ENCODE measurements around the gene MRPL18. TPM values are rescaled to one million over a fixed set of nuclear protein-coding genes. Genes with fewer than 3 reads are reported as not detected.
A peak's percentile ranks its signal among the peaks of the same experiment; 100 is the strongest.
"Not testable (repeated sequence)": the region's sequence is repeated elsewhere in the genome, so short reads cannot be mapped to it uniquely, and the experiment has no call there.

MRPL18 gene
- total and polyA plus RNA-seq, 5 experiments from 2014 or later = 36.2 to 131 (median 63.0) TPM

GRCh38 chr6:159778131-159778530 is 12.1 kb upstream of the MRPL18 start:
- no peaks in the 10 kb centered on the region for H3K27me3 Mint-ChIP-seq
- no peak overlapping the region for H3K4me3 Mint-ChIP-seq
- peak overlapping the region in 1 of 10 donors; percentile 11 for H3K27ac Mint-ChIP-seq
- H3K9me3 Mint-ChIP-seq = no peaks in the 10 kb centered on the region
- POLR2A ChIA-PET = interaction anchor here (0.6 to 1.0 kb wide), 6 partner anchors 10 to 57 kb away, joined by 3 to 5 read pairs (median 4); partner anchors contain the start of genes TCP1 and WTAP
- peaks cover 12 to 20% (median 15%) of the 10 kb centered on the region in 4 donors for H3K4me1 Mint-ChIP-seq
- ATAC-seq (no peak), DNase-seq (no peak)
- peaks cover 10 to 85% (median 14%) of the 10 kb centered on the region in 3 donors for H3K36me3 Mint-ChIP-seq

GRCh38 chr6:159778542-159779103 is 11.6 kb upstream of the MRPL18 start:
- Mint-ChIP-seq H3K4me1 (peaks cover 12 to 23% (median 18%) of the 10 kb centered on the region in 4 donors), H3K27ac (peak overlapping the region in 1 of 10 donors; percentile 62), H3K9me3 (no peaks in the 10 kb centered on the region), H3K36me3 (peaks cover 10 to 89% (median 14%) of the 10 kb centered on the region in 3 donors), H3K27me3 (no peaks in the 10 kb centered on the region), H3K4me3 (no peak overlapping the region)
- DNase-seq (no peak), ATAC-seq (no peak)
- POLR2A ChIA-PET = interaction anchor here (0.6 to 1.0 kb wide), 5 partner anchors 9 to 51 kb away, joined by 3 to 5 read pairs (median 3); partner anchors contain the start of genes TCP1 and WTAP

- peaks cover 3 to 71% (median 8%) of the 10 kb centered on the region in 3 donors for H3K36me3 Mint-ChIP-seq
- DNase-seq (peak in 4 of 10 donors; percentile 3 to 12 (median 6)), ATAC-seq (no peak)
- H3K27ac Mint-ChIP-seq = peak overlapping the region; percentile 74 to 99 (median 85)
- POLR2A ChIA-PET = interaction anchor here (0.6 to 5.9 kb wide), 7 partner anchors 10 to 228 kb away, joined by 3 to 86 read pairs (median 4); partner anchors contain the start of genes ACAT2, SOD2 and WTAP
- H3K27me3 Mint-ChIP-seq = no peaks in the 10 kb centered on the region
- peak overlapping the region; percentile 80 to 99 (median 99) for H3K4me3 Mint-ChIP-seq
- no peaks in the 10 kb centered on the region for H3K9me3 Mint-ChIP-seq
- peaks cover 27 to 67% (median 61%) of the 10 kb centered on the region in 4 donors for H3K4me1 Mint-ChIP-seq
Measured at GRCh38 chr6:159788276-159788675, 2.0 kb upstream of the MRPL18 start.

GRCh38 chr6:159788753-159789376 is 1.4 kb upstream of the MRPL18 start:
- DNase-seq (peak in 6 of 10 donors; percentile 15 to 64 (median 26)), ATAC-seq (peak in 1 of 2 donors; percentile 0)
- H3K9me3 Mint-ChIP-seq = no peaks in the 10 kb centered on the region
- no peaks in the 10 kb centered on the region for H3K27me3 Mint-ChIP-seq
- H3K4me3 Mint-ChIP-seq = peak overlapping the region; percentile 97 to 100 (median 99)
- H3K27ac Mint-ChIP-seq = peak overlapping the region; percentile 74 to 99 (median 91)
- POLR2A ChIA-PET = interaction anchor here (0.8 to 5.9 kb wide), 14 partner anchors 11 to 179 kb away, joined by 3 to 86 read pairs (median 6); partner anchors contain the start of genes ACAT2, SOD2 and WTAP
- H3K4me1 Mint-ChIP-seq = peaks cover 27 to 63% (median 62%) of the 10 kb centered on the region in 4 donors
- peaks cover 3 to 71% (median 8%) of the 10 kb centered on the region in 3 donors for H3K36me3 Mint-ChIP-seq

GRCh38 chr6:159789377-159790148 is 704 bp upstream of the MRPL18 start, which contains the start of gene TCP1:
TSS of gene TCP1 (minus strand) at chr6:159789602. CDS start at chr6:159789468, 134 bp downstream.
- ATAC-seq = peak; percentile 77 to 81
- H3K27me3 Mint-ChIP-seq = no peaks in the 10 kb centered on the region
- H3K36me3 Mint-ChIP-seq = peaks cover 3 to 70% (median 7%) of the 10 kb centered on the region in 3 donors
- H3K27ac Mint-ChIP-seq = peak within 1 kb of the TSS; percentile 84 to 99 (median 98)
- POLR2A ChIA-PET = interaction anchor here (0.6 to 5.9 kb wide), 25 partner anchors 9 to 179 kb away, joined by 3 to 86 read pairs (median 4); partner anchors contain the start of genes ACAT2, IGF2R, SOD2 and WTAP
- peaks cover 27 to 67% (median 66%) of the 10 kb centered on the region in 4 donors for H3K4me1 Mint-ChIP-seq
- peak within 1 kb of the TSS; percentile 97 to 100 (median 99) for H3K4me3 Mint-ChIP-seq
- H3K9me3 Mint-ChIP-seq = no peaks in the 10 kb centered on the region
- DNase-seq = peak; percentile 91 to 99 (median 98)

GRCh38 chr6:159790956-159791598 is 810 bp downstream of the MRPL18 start:
- Mint-ChIP-seq H3K27ac (peak overlapping the region; percentile 84 to 99 (median 98)), H3K9me3 (no peaks in the 10 kb centered on the region), H3K27me3 (no peaks in the 10 kb centered on the region), H3K4me3 (peak overlapping the region; percentile 97 to 100 (median 99)), H3K4me1 (peaks cover 27 to 71% (median 63%) of the 10 kb centered on the region in 4 donors), H3K36me3 (peaks cover 2 to 67% (median 3%) of the 10 kb centered on the region in 3 donors)
- ATAC-seq (no peak), DNase-seq (peak in 5 of 10 donors; percentile 3 to 43 (median 15))
- POLR2A ChIA-PET = interaction anchor here (1.5 to 5.9 kb wide), 10 partner anchors 7 to 177 kb away, joined by 4 to 86 read pairs (median 18); partner anchors contain the start of genes ACAT2, IGF2R, SOD2 and WTAP

- H3K4me3 Mint-ChIP-seq, H3K9me3 Mint-ChIP-seq, H3K27me3 Mint-ChIP-seq, ATAC-seq, POLR2A ChIA-PET, DNase-seq: not testable (repeated sequence)
- Mint-ChIP-seq H3K27ac (peak overlapping the region in 4 of 10 donors; percentile 31 to 75 (median 50)), H3K36me3 (peaks cover 3 to 85% (median 18%) of the 10 kb centered on the region in 3 donors), H3K4me1 (peaks cover 17 to 51% (median 47%) of the 10 kb centered on the region in 4 donors)
Measured at GRCh38 chr6:159794976-159795375, 4.7 kb downstream of the MRPL18 start.

GRCh38 chr6:159797554-159797953 is 7.3 kb downstream of the MRPL18 start:
- peaks cover 0 to 67% (median 16%) of the 10 kb centered on the region in 3 donors for H3K36me3 Mint-ChIP-seq
- H3K4me1 Mint-ChIP-seq = peaks cover 6 to 31% (median 25%) of the 10 kb centered on the region in 4 donors
- no peak overlapping the region for H3K4me3 Mint-ChIP-seq
- no peaks in the 10 kb centered on the region for H3K27me3 Mint-ChIP-seq
- H3K27ac Mint-ChIP-seq = peak overlapping the region in 6 of 10 donors; percentile 1 to 54 (median 16)
- POLR2A ChIA-PET = interaction anchor here (0.8 kb wide), 1 partner anchor 36 kb away, joined by 4 read pairs; the partner anchor contains the start of gene ACAT2
- no peak for ATAC-seq
- H3K9me3 Mint-ChIP-seq = no peaks in the 10 kb centered on the region
- no peak for DNase-seq

- peak within 1 kb of the TSS in 1 of 10 donors; percentile 31 for H3K4me3 Mint-ChIP-seq
- POLR2A ChIA-PET = interaction anchor here (0.6 kb wide), 1 partner anchor 717 kb away, joined by 3 read pairs; no protein-coding TSS in a partner anchor
- H3K9me3 Mint-ChIP-seq = no peaks in the 10 kb centered on the region
- DNase-seq (no peak), ATAC-seq (no peak)
- peaks cover 0 to 44% (median 16%) of the 10 kb centered on the region in 3 donors for H3K36me3 Mint-ChIP-seq
- peaks cover 0 to 12% (median 8%) of the 10 kb centered on the region in 4 donors for H3K4me1 Mint-ChIP-seq
- H3K27me3 Mint-ChIP-seq = no peaks in the 10 kb centered on the region
- peak within 1 kb of the TSS in 3 of 10 donors; percentile 15 to 70 (median 40) for H3K27ac Mint-ChIP-seq
Measured at GRCh38 chr6:159800141-159800865, 10.0 kb downstream of the MRPL18 start, which contains the start of gene PNLDC1. TSS of gene PNLDC1 (plus strand) at chr6:159800276. CDS start at chr6:159800308, 32 bp downstream.

- no peaks in the 10 kb centered on the region for H3K9me3 Mint-ChIP-seq
- DNase-seq = no peak
- peaks cover 0 to 8% (median 4%) of the 10 kb centered on the region in 4 donors for H3K4me1 Mint-ChIP-seq
- no peak for ATAC-seq
- POLR2A ChIA-PET = no interaction called here
- peak overlapping the region in 1 of 10 donors; percentile 66 for H3K27ac Mint-ChIP-seq
- H3K36me3 Mint-ChIP-seq = peaks cover 0 to 33% (median 14%) of the 10 kb centered on the region in 3 donors
- H3K4me3 Mint-ChIP-seq = no peak overlapping the region
- no peaks in the 10 kb centered on the region for H3K27me3 Mint-ChIP-seq
Measured at GRCh38 chr6:159801935-159802334, 11.7 kb downstream of the MRPL18 start.

Measured in naive thymus-derived CD8-positive, alpha-beta T cell (primary cell).